Caco-2 (cell line): ENCODE data around the gene MSLN. TPM values are rescaled to one million over a fixed set of nuclear protein-coding genes. Genes with fewer than 3 reads are reported as not detected.
A peak's percentile ranks its signal among the peaks of the same experiment; 100 is the strongest.

ENCODE experiments used
- BruUV-seq: library from RNA; stranded (reverse); fragments of 400-500 nt; replicated peaks from 2 replicates; lab custom pipeline; 2021; lab: Mats Ljungman, UMichigan
- CTCF ChIA-PET: fragments of 300-600 bp; sonication (Branson Sonifier 250); formaldehyde crosslinking; loops from one replicate; lab custom pipeline; 2022; ENCODE audit warnings: antibody characterized with exemption; lab: Charles Lee
- POLR2A ChIA-PET: fragments of 300-600 bp; sonication (Branson Sonifier 250); formaldehyde crosslinking; loops from one replicate; lab custom pipeline; 2022; ENCODE audit warnings: antibody characterized with exemption; lab: Charles Lee
- DNase-seq, 2 experiments: peaks; one replicate each; pipeline versions ENCODE4 v3.0.0 to v3.0.0-alpha.2; 2020 to 2022
- H3K27me3 ChIP-seq: replicated peaks from 2 replicates; pipeline ENCODE4 v1.6.0; 2011; ENCODE audit warnings: low read length; ENCODE audit not compliant: control insufficient read depth, insufficient read depth
- H3K36me3 ChIP-seq: 2 replicates; pipeline ENCODE4 v1.5.1; 2011; ENCODE audit warnings: low read length; ENCODE audit not compliant: control insufficient read depth, insufficient read depth
- H3K4me1 ChIP-seq: fragments of 250-450 bp; sonication (Bioruptor Pico); 2 replicates; pipeline ENCODE4 v1.5.1; 2020; ENCODE audit warnings: mild to moderate bottlenecking
- H3K4me3 ChIP-seq: 2 replicates; pipeline ENCODE4 v1.5.1; 2011; ENCODE audit warnings: low read depth, mild to moderate bottlenecking, control low read depth, low read length
- H3K9me3 ChIP-seq: fragments of 250-450 bp; sonication (Bioruptor Pico); 2 replicates; pipeline ENCODE4 v1.5.1; 2020; ENCODE audit warnings: mild to moderate bottlenecking, moderate library complexity
- H3K27ac Mint-ChIP-seq: one replicate; pipeline ENCODE4 v1.8.0; 2022; ENCODE audit warnings: mixed read lengths; ENCODE audit not compliant: unreplicated experiment
- H3K27me3 Mint-ChIP-seq: one replicate; pipeline ENCODE4 v1.8.0; 2022; ENCODE audit warnings: mixed read lengths; ENCODE audit not compliant: insufficient read depth, unreplicated experiment
- H3K36me3 Mint-ChIP-seq: one replicate; pipeline ENCODE4 v1.8.0; 2022; ENCODE audit warnings: mild to moderate bottlenecking, mixed read lengths; ENCODE audit not compliant: insufficient read depth, unreplicated experiment
- H3K4me1 Mint-ChIP-seq: one replicate; pipeline ENCODE4 v1.8.0; 2022; ENCODE audit warnings: low read depth, mixed read lengths; ENCODE audit not compliant: unreplicated experiment
- H3K4me3 Mint-ChIP-seq: one replicate; pipeline ENCODE4 v1.8.0; 2022; ENCODE audit warnings: mild to moderate bottlenecking, moderate library complexity, mixed read lengths; ENCODE audit not compliant: unreplicated experiment
- H3K9me3 Mint-ChIP-seq: one replicate; pipeline ENCODE4 v1.8.0; 2022; ENCODE audit warnings: mixed read lengths; ENCODE audit not compliant: unreplicated experiment
- intact Hi-C: fragments of 100-400 bp; cut with micrococcal nuclease; formaldehyde crosslinking; loops from one replicate; pipeline ENCODE4 v1.10.0; 2022; ENCODE audit not compliant: unreplicated experiment
- total RNA-seq: library from RNA; stranded (reverse); gene quantifications from 2 replicates; pipeline ENCODE4 v1.2.3, GENCODE V29; 2022
- TF ChIP-seq, protein P1 (sequence below), 2 experiments: fragments of 200-600 bp in 1 of 2; IDR thresholded peaks; 1 replicate in 1 of 2; 2 replicates in 1 of 2; pipeline versions ENCODE4 v1.5.1 to v1.8.0; 2011 to 2022; ENCODE audit warnings: antibody characterized with exemption in 1 of 2, control low read depth in 1 of 2, inconsistent platforms in 1 of 2, low read depth in 1 of 2, low read length in 1 of 2, mild to moderate bottlenecking in 1 of 2, moderate library complexity in 1 of 2; ENCODE audit not compliant: insufficient read depth in 1 of 2, severe bottlenecking in 1 of 2, unreplicated experiment in 1 of 2

The MSLN gene
- total RNA-seq, 1 experiment from 2014 or later, result 0.36 TPM

DNA sequence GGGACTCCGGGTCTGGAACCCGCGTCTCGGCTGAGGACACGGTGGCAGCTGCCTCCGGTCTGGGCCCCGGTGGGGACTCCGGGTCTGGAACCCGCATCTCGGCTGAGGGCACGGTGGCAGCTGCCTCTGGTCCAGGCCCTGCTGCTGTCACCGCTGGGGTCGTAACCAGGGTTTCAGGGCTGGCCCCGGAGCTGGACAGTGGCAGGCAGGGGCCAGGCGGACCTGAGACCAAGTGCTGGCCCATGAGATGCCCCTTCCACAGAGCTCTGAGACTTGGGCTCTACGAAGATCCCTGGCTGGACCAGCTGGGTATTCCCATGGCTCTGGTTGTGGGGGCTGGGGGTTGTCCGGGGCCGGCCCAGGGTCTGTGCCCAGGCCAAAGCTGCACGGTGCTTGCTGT is 23.9 kb downstream of the MSLN start:
- TF ChIP-seq, protein P1, sequence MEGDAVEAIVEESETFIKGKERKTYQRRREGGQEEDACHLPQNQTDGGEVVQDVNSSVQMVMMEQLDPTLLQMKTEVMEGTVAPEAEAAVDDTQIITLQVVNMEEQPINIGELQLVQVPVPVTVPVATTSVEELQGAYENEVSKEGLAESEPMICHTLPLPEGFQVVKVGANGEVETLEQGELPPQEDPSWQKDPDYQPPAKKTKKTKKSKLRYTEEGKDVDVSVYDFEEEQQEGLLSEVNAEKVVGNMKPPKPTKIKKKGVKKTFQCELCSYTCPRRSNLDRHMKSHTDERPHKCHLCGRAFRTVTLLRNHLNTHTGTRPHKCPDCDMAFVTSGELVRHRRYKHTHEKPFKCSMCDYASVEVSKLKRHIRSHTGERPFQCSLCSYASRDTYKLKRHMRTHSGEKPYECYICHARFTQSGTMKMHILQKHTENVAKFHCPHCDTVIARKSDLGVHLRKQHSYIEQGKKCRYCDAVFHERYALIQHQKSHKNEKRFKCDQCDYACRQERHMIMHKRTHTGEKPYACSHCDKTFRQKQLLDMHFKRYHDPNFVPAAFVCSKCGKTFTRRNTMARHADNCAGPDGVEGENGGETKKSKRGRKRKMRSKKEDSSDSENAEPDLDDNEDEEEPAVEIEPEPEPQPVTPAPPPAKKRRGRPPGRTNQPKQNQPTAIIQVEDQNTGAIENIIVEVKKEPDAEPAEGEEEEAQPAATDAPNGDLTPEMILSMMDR (IDR thresholded peaks at IDR 0.05; ENCODE audit: insufficient read depth in 1 of 2, low read depth in 1 of 2, low read length in 1 of 2, severe bottlenecking in 1 of 2, unreplicated experiment in 1 of 2), result no peak
- Histone ChIP-seq H3K4me1 (peaks cover 9% of the 10 kb centered on the region; the same call in 1 of the 2 replicates), H3K9me3 (no peaks in the 10 kb centered on the region), H3K27me3 (no peaks in the 10 kb centered on the region), H3K36me3 (peaks cover 3% of the 10 kb centered on the region; the same call in 1 of the 2 replicates), H3K4me3 (no peak overlapping the region)
- POLR2A ChIA-PET, result no interaction called here
- H3K9me3 Mint-ChIP-seq, result no peaks in the 10 kb centered on the region
- H3K27me3 Mint-ChIP-seq, result no peaks in the 10 kb centered on the region
- H3K4me3 Mint-ChIP-seq, result no peak overlapping the region
- intact Hi-C loops, result loop anchor here (10.0 kb wide), 1 partner anchor 70 kb away; the partner anchor contains the start of gene METRN
- H3K36me3 Mint-ChIP-seq, result peaks cover 31% of the 10 kb centered on the region
- H3K4me1 Mint-ChIP-seq, result no peaks in the 10 kb centered on the region
- no peak for DNase-seq
- BruUV-seq, result no TSS peak
- CTCF ChIA-PET, result no interaction called here
- H3K27ac Mint-ChIP-seq, result no peak overlapping the region

DNA sequence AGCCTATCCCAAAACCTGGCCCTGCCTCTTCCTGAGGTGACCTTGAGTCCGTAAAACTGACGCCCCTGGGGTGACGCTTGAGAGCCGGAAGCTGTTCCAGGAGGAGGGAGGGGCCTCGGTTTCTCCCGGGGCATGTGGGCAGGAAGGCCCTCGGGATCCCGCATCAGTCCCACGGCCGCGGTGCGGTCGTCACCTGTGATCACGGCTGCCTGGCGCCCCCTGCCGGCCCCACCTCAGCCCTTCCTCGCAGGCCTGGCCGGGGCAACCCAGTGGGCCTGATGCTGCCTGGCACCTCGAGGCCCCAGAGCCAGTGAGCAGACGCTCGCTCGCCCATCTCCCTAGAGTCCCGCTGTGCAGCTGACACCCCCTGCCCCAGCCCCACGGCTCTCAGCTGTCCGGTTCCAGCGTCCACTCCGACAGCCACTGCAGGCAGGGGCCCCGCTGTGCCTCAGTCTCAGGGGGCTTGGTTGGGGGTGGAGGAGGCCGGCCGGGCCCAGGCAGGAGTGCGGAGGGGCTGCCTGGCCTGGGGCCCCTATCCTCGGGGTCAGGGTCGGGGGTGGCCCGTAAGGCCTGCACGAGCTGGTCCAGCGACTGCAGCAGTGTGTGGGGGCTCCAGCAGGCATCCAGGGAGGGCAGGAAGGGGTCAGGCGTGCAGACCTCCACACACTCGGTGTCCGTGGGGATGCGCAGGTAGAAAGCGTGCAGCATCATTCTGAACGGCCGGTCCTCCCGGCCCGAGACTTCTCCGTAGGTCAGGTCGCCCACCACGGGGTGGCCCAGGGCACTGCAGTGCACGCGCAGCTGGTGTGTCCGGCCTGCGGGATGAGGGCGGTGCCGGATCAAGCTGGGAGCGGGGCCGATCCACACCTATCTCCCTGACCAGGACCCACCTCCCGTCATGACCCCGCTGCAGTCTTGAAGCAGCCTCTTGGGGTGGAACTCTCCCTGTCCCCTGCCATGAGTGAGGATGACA is 25.3 kb downstream of the MSLN start:
- no peaks in the 10 kb centered on the region for H3K27me3 ChIP-seq
- H3K9me3 Mint-ChIP-seq, result no peaks in the 10 kb centered on the region
- DNase-seq, result peak in 1 of 2 experiments; percentile 64
- H3K4me1 ChIP-seq, result peaks cover 11% of the 10 kb centered on the region; the same call in 1 of the 2 replicates
- BruUV-seq, result no TSS peak
- ChIA-PET CTCF (interaction anchor here (1.0 kb wide), 1 partner anchor 61 kb away, joined by 3 read pairs; no protein-coding TSS in a partner anchor), POLR2A (no interaction called here)
- H3K36me3 Mint-ChIP-seq, result peaks cover 32% of the 10 kb centered on the region
- peaks cover 3% of the 10 kb centered on the region; the same call in 1 of the 2 replicates for H3K36me3 ChIP-seq
- H3K4me3 Mint-ChIP-seq, result peak overlapping the region; percentile 82
- intact Hi-C loops, result loop anchor here (5.0 to 10.0 kb wide), 2 partner anchors 44 to 71 kb away; partner anchors contain the start of genes CIAO3 and METRN
- no peaks in the 10 kb centered on the region for H3K9me3 ChIP-seq
- H3K27ac Mint-ChIP-seq, result no peak overlapping the region
- no peaks in the 10 kb centered on the region for H3K4me1 Mint-ChIP-seq
- TF ChIP-seq, protein P1 (IDR thresholded peaks at IDR 0.05; ENCODE audit: insufficient read depth in 1 of 2, low read depth in 1 of 2, low read length in 1 of 2, severe bottlenecking in 1 of 2, unreplicated experiment in 1 of 2), result peak; percentile 37 to 59
- H3K4me3 ChIP-seq, result no peak overlapping the region
- no peaks in the 10 kb centered on the region for H3K27me3 Mint-ChIP-seq

DNA sequence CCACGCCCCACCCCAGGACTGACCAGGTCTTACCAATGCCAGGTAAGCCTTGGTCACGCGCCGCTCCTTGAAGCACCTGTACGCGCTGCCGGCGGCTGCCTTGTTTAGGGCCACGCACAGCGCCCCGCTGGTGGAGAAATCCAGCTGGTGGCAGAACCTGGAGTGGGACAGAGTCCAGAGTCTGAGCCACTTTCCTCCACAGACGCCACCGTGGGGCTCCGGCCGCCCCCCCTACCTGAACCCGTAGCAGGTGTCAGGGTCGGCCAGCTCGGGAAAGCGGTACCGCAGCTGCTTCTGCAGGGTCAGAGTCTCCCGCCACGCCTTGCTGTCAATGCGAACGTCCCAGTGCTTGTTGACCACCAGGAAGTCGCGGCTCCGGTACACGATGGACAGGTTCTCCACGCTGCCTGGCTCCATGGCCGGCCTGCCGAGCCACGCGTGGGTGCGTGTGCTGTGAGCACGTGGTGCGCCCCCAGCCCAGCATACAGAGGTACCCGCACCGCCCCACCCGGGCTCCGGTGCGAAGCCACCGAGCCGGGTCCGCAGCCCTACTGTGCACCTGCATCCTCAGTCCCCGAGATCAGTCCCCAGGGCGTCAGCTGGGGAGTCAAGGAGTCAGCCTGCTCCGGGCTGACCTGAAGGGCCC is 26.9 kb downstream of the MSLN start:
- TF ChIP-seq, protein P1 (IDR thresholded peaks at IDR 0.05; ENCODE audit: insufficient read depth in 1 of 2, low read depth in 1 of 2, low read length in 1 of 2, severe bottlenecking in 1 of 2, unreplicated experiment in 1 of 2), result no peak
- CTCF ChIA-PET, result interaction anchor here (0.6 kb wide), 1 partner anchor 44 kb away, joined by 6 read pairs; no protein-coding TSS in a partner anchor
- no peaks in the 10 kb centered on the region for H3K9me3 ChIP-seq
- POLR2A ChIA-PET, result interaction anchor here (0.9 to 1.4 kb wide), 5 partner anchors 16 to 312 kb away, joined by 3 to 12 read pairs (median 8); partner anchors contain the start of genes ANTKMT and CIAO3
- H3K36me3 Mint-ChIP-seq, result peaks cover 40% of the 10 kb centered on the region
- H3K36me3 ChIP-seq, result peaks cover 3% of the 10 kb centered on the region; the same call in 1 of the 2 replicates
- H3K27me3 Mint-ChIP-seq, result no peaks in the 10 kb centered on the region
- no peak overlapping the region for H3K27ac Mint-ChIP-seq
- H3K9me3 Mint-ChIP-seq, result no peaks in the 10 kb centered on the region
- intact Hi-C loops, result loop anchor here (5.0 to 10.0 kb wide), 2 partner anchors 45 to 73 kb away; partner anchors contain the start of genes CIAO3 and METRN
- H3K4me3 Mint-ChIP-seq, result peak overlapping the region; percentile 82
- no peaks in the 10 kb centered on the region for H3K4me1 Mint-ChIP-seq
- H3K4me3 ChIP-seq, result peak overlapping the region; percentile 95
- no peaks in the 10 kb centered on the region for H3K27me3 ChIP-seq
- BruUV-seq, result no TSS peak
- no peak for DNase-seq
- H3K4me1 ChIP-seq, result peaks cover 11% of the 10 kb centered on the region; the same call in 1 of the 2 replicates
